Central memory CD8-positive, alpha-beta T cell (primary cell): Measurements from ENCODE around the gene GJD3.

Source experiments
- ATAC-seq: fragments of 150-1000 bp; cut with Tn5 transposase; replicated peaks from 2 replicates; pipeline ENCODE4 v1.10.0; 2022; ENCODE audit warnings: mild to moderate bottlenecking, moderate FRiP score, moderate number of reproducible peaks; ENCODE audit not compliant: poor library complexity, severe bottlenecking; ENCODE audit errors: extremely low read depth
- DNase-seq, 2 donors: peaks; one replicate each; pipeline ENCODE4 v3.0.0; 2021; ENCODE audit warnings: low spot score in 2 of 2
- H3K27ac Mint-ChIP-seq: one replicate; pipeline ENCODE4 v1.8.0; 2022; ENCODE audit warnings: low read depth, mild to moderate bottlenecking, moderate library complexity, mixed read lengths
- H3K27me3 Mint-ChIP-seq: one replicate; pipeline ENCODE4 v1.8.0; 2022; ENCODE audit warnings: mixed read lengths
- H3K36me3 Mint-ChIP-seq: one replicate; pipeline ENCODE4 v1.8.0; 2022; ENCODE audit warnings: mild to moderate bottlenecking, moderate library complexity, mixed read lengths; ENCODE audit not compliant: insufficient read depth
- H3K4me1 Mint-ChIP-seq: one replicate; pipeline ENCODE4 v1.8.0; 2022; ENCODE audit warnings: mixed read lengths
- H3K4me3 Mint-ChIP-seq: one replicate; pipeline ENCODE4 v1.8.0; 2022; ENCODE audit warnings: mild to moderate bottlenecking, moderate library complexity, mixed read lengths
- H3K9me3 Mint-ChIP-seq: one replicate; pipeline ENCODE4 v1.8.0; 2022; ENCODE audit warnings: mixed read lengths

GJD3 gene

GRCh38 chr17:40327244-40327729, 37.2 kb downstream of the GJD3 start:
- peaks cover 88% of the 10 kb centered on the region for H3K4me1 Mint-ChIP-seq

GRCh38 chr17:40326832-40327199, 37.7 kb downstream of the GJD3 start:
- peak overlapping the region; percentile 79 for H3K4me3 Mint-ChIP-seq
- H3K27ac Mint-ChIP-seq = peak overlapping the region; percentile 96
- H3K36me3 Mint-ChIP-seq = peaks cover 49% of the 10 kb centered on the region
- no peaks in the 10 kb centered on the region for H3K9me3 Mint-ChIP-seq
- peaks cover 90% of the 10 kb centered on the region for H3K4me1 Mint-ChIP-seq
- no peaks in the 10 kb centered on the region for H3K27me3 Mint-ChIP-seq
- no peak for ATAC-seq
- DNase-seq = no peak

More at GRCh38 chr17:40327244-40327729, 37.2 kb downstream of the GJD3 start:
- ATAC-seq (no peak), DNase-seq (no peak)
- H3K4me3 Mint-ChIP-seq = peak overlapping the region; percentile 79
- no peaks in the 10 kb centered on the region for H3K9me3 Mint-ChIP-seq
- H3K27ac Mint-ChIP-seq = peak overlapping the region; percentile 96
- H3K27me3 Mint-ChIP-seq = no peaks in the 10 kb centered on the region
- H3K36me3 Mint-ChIP-seq = peaks cover 46% of the 10 kb centered on the region

GRCh38 chr17:40326014-40326831, 38.3 kb downstream of the GJD3 start:
- no peaks in the 10 kb centered on the region for H3K27me3 Mint-ChIP-seq
- ATAC-seq = peak; percentile 29
- peaks cover 90% of the 10 kb centered on the region for H3K4me1 Mint-ChIP-seq
- peak overlapping the region; percentile 79 for H3K4me3 Mint-ChIP-seq
- DNase-seq = peak; percentile 46 to 75
- H3K9me3 Mint-ChIP-seq = no peaks in the 10 kb centered on the region
- peak overlapping the region; percentile 96 for H3K27ac Mint-ChIP-seq
- peaks cover 54% of the 10 kb centered on the region for H3K36me3 Mint-ChIP-seq

- H3K36me3 Mint-ChIP-seq = peaks cover 62% of the 10 kb centered on the region
- peaks cover 91% of the 10 kb centered on the region for H3K4me1 Mint-ChIP-seq
- DNase-seq (no peak), ATAC-seq (no peak)
- H3K27me3 Mint-ChIP-seq = no peaks in the 10 kb centered on the region
- peak overlapping the region; percentile 79 for H3K4me3 Mint-ChIP-seq
- peak overlapping the region; percentile 96 for H3K27ac Mint-ChIP-seq
- no peaks in the 10 kb centered on the region for H3K9me3 Mint-ChIP-seq
Measured at GRCh38 chr17:40325156-40326013, 39.2 kb downstream of the GJD3 start.

- DNase-seq (peak; percentile 59 to 87), ATAC-seq (peak; percentile 37)
- Mint-ChIP-seq H3K36me3 (peaks cover 77% of the 10 kb centered on the region), H3K27me3 (no peaks in the 10 kb centered on the region), H3K9me3 (no peaks in the 10 kb centered on the region), H3K4me1 (peaks cover 93% of the 10 kb centered on the region), H3K4me3 (peak overlapping the region; percentile 79), H3K27ac (peak overlapping the region; percentile 96)
Measured at GRCh38 chr17:40323391-40324381, 40.9 kb downstream of the GJD3 start.

GRCh38 chr17:40322358-40323315, 41.9 kb downstream of the GJD3 start:
- Mint-ChIP-seq H3K9me3 (no peaks in the 10 kb centered on the region), H3K27me3 (no peaks in the 10 kb centered on the region), H3K27ac (peak overlapping the region; percentile 96), H3K4me3 (peak overlapping the region; percentile 79), H3K36me3 (peaks cover 79% of the 10 kb centered on the region), H3K4me1 (peaks cover 92% of the 10 kb centered on the region)
- peak; percentile 35 for ATAC-seq
- peak; percentile 84 to 96 for DNase-seq

GRCh38 chr17:40321961-40322357, 42.6 kb downstream of the GJD3 start:
- no peaks in the 10 kb centered on the region for H3K27me3 Mint-ChIP-seq
- H3K27ac Mint-ChIP-seq = peak overlapping the region; percentile 96
- peaks cover 91% of the 10 kb centered on the region for H3K4me1 Mint-ChIP-seq
- peak overlapping the region; percentile 79 for H3K4me3 Mint-ChIP-seq
- H3K36me3 Mint-ChIP-seq = peaks cover 78% of the 10 kb centered on the region
- no peaks in the 10 kb centered on the region for H3K9me3 Mint-ChIP-seq
- DNase-seq (no peak), ATAC-seq (no peak)

- Mint-ChIP-seq H3K4me3 (peak overlapping the region; percentile 79), H3K36me3 (peaks cover 77% of the 10 kb centered on the region), H3K4me1 (peaks cover 88% of the 10 kb centered on the region), H3K27ac (peak overlapping the region; percentile 96), H3K27me3 (no peaks in the 10 kb centered on the region), H3K9me3 (no peaks in the 10 kb centered on the region)
- ATAC-seq = no peak
- no peak for DNase-seq
Measured at GRCh38 chr17:40321524-40321929, 43.0 kb downstream of the GJD3 start.

GRCh38 chr17:40320756-40321523, 43.6 kb downstream of the GJD3 start:
- H3K36me3 Mint-ChIP-seq = peaks cover 71% of the 10 kb centered on the region
- no peaks in the 10 kb centered on the region for H3K9me3 Mint-ChIP-seq
- ATAC-seq (no peak), DNase-seq (peak; percentile 41 to 70)
- H3K27me3 Mint-ChIP-seq = no peaks in the 10 kb centered on the region
- H3K4me3 Mint-ChIP-seq = peak overlapping the region; percentile 79
- H3K4me1 Mint-ChIP-seq = peaks cover 88% of the 10 kb centered on the region
- H3K27ac Mint-ChIP-seq = peak overlapping the region; percentile 96

- DNase-seq (peak; percentile 72 to 77), ATAC-seq (peak; percentile 4)
- H3K36me3 Mint-ChIP-seq = peaks cover 65% of the 10 kb centered on the region
- H3K27ac Mint-ChIP-seq = peak overlapping the region; percentile 96
- no peaks in the 10 kb centered on the region for H3K27me3 Mint-ChIP-seq
- H3K4me1 Mint-ChIP-seq = peaks cover 87% of the 10 kb centered on the region
- H3K4me3 Mint-ChIP-seq = peak overlapping the region; percentile 79
- no peaks in the 10 kb centered on the region for H3K9me3 Mint-ChIP-seq
Measured at GRCh38 chr17:40319651-40320540, 44.6 kb downstream of the GJD3 start.
